ENCODE results near the gene SDK2. TPM values are rescaled to one million over a fixed set of nuclear protein-coding genes. Genes with fewer than 3 reads are reported as not detected.

Gene SDK2
- total and polyA plus RNA-seq, 9 of the 15 experiments (the other 6 are each of a cell fraction or from before 2014, with no cell fraction given): 0.04 TPM; not detected in 8

DNA sequence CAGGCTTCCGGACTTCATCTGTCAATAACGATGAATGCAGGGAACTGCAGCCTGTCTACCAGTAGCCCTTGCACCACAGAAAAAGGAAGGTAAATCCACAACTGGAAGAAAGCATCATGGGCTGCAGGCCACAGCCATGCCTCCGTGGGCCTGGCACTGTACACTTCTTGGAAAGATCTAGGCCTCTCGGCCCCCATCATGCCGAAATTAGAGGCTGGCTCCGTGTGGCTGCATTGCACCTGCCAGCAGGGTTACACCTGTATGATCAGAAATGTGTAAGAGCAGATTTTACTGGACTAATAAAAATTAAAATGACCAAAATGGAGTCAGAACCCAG, 52.2 kb downstream of the SDK2 start:
- Histone ChIP-seq H3K4me2 (ENCODE audit: insufficient read depth, low read length) (no peak overlapping the region), H2AFZ (ENCODE audit: low read depth, low read length) (no peak overlapping the region), H3K79me2 (ENCODE audit: control insufficient read depth, insufficient read depth, low read length) (no peaks in the 10 kb centered on the region), H3K9me3 (replicated peaks; ENCODE audit: control insufficient read depth, insufficient read depth, low read depth, low read length) (no peaks in the 10 kb centered on the region), H4K20me1 (replicated peaks; ENCODE audit: control insufficient read depth, insufficient read depth, low read length) (peaks cover 16% of the 10 kb centered on the region), H3K36me3 (ENCODE audit: control insufficient read depth, insufficient read depth, low read length) (no peaks in the 10 kb centered on the region), H3K27ac (ENCODE audit: extremely low read depth, low read depth, low read length) (no peak overlapping the region), H3K9me1 (ENCODE audit: control insufficient read depth, insufficient read depth, low read length) (no peaks in the 10 kb centered on the region), H3K4me1 (replicated peaks in 1 of 2; ENCODE audit: control insufficient read depth in 2 of 2, insufficient read depth in 2 of 2, low read length in 2 of 2) (no peaks in the 10 kb centered on the region; a peak in 1 of 5 replicates), H3K9ac (ENCODE audit: insufficient read depth in 1 of 2, low read depth in 2 of 2, low read length in 2 of 2) (no peak overlapping the region), H3K27me3 (ENCODE audit: control insufficient read depth in 2 of 2, insufficient read depth in 2 of 2, low read length in 2 of 2) (peaks cover 11 to 63% of the 10 kb centered on the region in 2 experiments; a peak in 3 of 5 replicates), H3K4me3 (no peak overlapping the region)
- no peak for FAIRE-seq
- DNase-seq (ENCODE audit: extremely low read depth in 1 of 4, low spot score in 3 of 4): no peak
- ChIA-PET CTCF (ENCODE audit: low intra/inter-chr PET ratio) (no interaction called here), POLR2A (no interaction called here)
- in situ Hi-C loops (cut with MboI) (no loop called here), intact Hi-C loops (cut with micrococcal nuclease) (loop anchor here (10.0 kb wide), 1 partner anchor 113 kb away; no protein-coding TSS in a partner anchor)
- BruUV-seq (replicated peaks): no TSS peak
- WGBS (ENCODE audit: insufficient coverage, low coverage, missing lambda C conversion rate): 0% methylated on average over 6 of the region's 6 CpGs
- ATAC-seq: no peak
- TF ChIP-seq NFATC3 (IDR thresholded peaks at IDR 0.05) (no peak), ZNF282 (CRISPR knock-in tag; IDR thresholded peaks at IDR 0.05) (no peak), MEIS2 (IDR thresholded peaks at IDR 0.05; ENCODE audit: partially characterized antibody) (no peak), TAF15 (IDR thresholded peaks at IDR 0.05; ENCODE audit: low read depth, low read length) (no peak), ASH1L (IDR thresholded peaks at IDR 0.05; ENCODE audit: borderline replicate concordance, low read depth, partially characterized antibody) (no peak)
- TF ChIP-seq, protein P1, sequence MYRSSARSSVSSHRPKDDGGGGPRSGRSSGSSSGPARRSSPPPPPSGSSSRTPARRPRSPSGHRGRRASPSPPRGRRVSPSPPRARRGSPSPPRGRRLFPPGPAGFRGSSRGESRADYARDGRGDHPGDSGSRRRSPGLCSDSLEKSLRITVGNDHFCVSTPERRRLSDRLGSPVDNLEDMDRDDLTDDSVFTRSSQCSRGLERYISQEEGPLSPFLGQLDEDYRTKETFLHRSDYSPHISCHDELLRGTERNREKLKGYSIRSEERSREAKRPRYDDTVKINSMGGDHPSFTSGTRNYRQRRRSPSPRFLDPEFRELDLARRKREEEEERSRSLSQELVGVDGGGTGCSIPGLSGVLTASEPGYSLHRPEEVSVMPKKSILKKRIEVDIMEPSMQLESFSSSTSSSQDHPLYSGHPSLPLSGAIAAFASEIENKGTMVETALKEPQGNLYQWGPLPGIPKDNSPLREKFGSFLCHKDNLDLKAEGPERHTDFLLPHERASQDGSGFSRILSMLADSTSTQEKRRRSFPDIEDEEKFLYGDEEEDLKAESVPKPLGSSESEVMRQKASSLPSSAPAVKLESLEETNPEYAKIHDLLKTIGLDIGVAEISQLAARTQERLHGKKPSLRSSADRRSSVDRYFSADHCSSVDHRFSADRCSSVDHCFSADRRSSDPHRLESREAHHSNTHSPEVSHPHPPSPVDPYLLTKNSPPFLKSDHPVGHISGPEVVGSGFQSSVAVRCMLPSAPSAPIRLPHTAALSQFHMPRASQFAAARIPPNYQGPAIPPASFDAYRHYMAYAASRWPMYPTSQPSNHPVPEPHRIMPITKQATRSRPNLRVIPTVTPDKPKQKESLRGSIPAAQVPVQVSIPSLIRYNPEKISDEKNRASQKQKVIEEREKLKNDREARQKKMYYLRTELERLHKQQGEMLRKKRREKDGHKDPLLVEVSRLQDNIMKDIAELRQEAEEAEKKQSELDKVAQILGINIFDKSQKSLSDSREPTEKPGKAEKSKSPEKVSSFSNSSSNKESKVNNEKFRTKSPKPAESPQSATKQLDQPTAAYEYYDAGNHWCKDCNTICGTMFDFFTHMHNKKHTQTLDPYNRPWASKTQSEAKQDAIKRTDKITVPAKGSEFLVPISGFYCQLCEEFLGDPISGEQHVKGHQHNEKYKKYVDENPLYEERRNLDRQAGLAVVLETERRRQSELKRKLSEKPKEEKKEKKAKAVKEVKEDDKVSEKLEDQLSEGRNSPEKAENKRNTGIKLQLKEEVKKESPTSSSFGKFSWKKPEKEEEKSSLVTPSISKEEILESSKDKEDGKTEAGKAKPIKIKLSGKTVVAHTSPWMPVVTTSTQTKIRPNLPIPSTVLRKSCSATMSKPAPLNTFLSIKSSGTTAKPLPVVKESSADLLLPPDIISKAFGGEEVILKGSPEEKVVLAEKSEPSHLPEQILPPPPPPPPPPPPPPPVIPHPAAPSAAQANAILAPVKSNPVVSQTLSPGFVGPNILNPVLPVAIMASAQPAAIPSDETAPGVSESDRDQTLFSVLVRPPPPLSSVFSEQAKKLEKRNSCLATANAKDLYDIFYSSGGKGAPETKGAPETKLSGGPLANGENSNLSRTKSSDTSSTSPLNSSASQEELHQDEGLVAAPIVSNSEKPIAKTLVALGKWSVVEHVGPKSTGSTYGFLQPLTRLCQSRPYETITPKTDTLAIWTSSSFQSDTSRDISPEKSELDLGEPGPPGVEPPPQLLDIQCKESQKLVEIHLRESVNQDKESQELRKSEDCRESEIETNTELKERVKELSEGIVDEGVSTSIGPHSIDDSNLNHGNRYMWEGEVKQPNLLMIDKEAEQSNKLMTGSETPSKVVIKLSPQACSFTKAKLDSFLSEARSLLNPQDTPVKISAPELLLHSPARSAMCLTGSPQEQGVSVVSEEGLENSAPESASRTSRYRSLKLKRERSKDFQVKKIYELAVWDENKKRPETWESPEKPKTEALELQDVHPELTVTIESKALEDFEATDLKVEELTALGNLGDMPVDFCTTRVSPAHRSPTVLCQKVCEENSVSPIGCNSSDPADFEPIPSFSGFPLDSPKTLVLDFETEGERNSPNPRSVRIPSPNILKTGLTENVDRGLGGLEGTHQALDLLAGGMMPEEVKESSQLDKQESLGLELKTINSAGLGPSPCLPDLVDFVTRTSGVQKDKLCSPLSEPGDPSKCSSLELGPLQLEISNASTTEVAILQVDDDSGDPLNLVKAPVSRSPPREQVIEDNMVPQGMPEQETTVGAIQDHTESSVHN (IDR thresholded peaks at IDR 0.05; ENCODE audit: borderline replicate concordance in 1 of 2, low read depth in 1 of 2): no peak
- TF ChIP-seq, protein P2, sequence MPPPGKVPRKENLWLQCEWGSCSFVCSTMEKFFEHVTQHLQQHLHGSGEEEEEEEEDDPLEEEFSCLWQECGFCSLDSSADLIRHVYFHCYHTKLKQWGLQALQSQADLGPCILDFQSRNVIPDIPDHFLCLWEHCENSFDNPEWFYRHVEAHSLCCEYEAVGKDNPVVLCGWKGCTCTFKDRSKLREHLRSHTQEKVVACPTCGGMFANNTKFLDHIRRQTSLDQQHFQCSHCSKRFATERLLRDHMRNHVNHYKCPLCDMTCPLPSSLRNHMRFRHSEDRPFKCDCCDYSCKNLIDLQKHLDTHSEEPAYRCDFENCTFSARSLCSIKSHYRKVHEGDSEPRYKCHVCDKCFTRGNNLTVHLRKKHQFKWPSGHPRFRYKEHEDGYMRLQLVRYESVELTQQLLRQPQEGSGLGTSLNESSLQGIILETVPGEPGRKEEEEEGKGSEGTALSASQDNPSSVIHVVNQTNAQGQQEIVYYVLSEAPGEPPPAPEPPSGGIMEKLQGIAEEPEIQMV (tag; conservative IDR thresholded peaks at IDR 0.05; ENCODE audit: low read depth): no peak
- TF ChIP-seq, protein P3, sequence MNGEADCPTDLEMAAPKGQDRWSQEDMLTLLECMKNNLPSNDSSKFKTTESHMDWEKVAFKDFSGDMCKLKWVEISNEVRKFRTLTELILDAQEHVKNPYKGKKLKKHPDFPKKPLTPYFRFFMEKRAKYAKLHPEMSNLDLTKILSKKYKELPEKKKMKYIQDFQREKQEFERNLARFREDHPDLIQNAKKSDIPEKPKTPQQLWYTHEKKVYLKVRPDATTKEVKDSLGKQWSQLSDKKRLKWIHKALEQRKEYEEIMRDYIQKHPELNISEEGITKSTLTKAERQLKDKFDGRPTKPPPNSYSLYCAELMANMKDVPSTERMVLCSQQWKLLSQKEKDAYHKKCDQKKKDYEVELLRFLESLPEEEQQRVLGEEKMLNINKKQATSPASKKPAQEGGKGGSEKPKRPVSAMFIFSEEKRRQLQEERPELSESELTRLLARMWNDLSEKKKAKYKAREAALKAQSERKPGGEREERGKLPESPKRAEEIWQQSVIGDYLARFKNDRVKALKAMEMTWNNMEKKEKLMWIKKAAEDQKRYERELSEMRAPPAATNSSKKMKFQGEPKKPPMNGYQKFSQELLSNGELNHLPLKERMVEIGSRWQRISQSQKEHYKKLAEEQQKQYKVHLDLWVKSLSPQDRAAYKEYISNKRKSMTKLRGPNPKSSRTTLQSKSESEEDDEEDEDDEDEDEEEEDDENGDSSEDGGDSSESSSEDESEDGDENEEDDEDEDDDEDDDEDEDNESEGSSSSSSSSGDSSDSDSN (IDR thresholded peaks at IDR 0.05; ENCODE audit: borderline replicate concordance in 1 of 2, low read depth in 2 of 2, low read length in 2 of 2): no peak

Measured in K562 (cell line).